ENCODE measurements around the gene LDHAL6A.

Gene LDHAL6A

GRCh38 chr11:18490736-18491485, 35.3 kb downstream of the LDHAL6A start:
- no peak for DNase-seq

GRCh38 chr11:18491924-18492323, 36.3 kb downstream of the LDHAL6A start:
- DNase-seq, result no peak

GRCh38 chr11:18492888-18493287, 37.2 kb downstream of the LDHAL6A start:
- DNase-seq, result no peak

- DNase-seq, result no peak
These were observed 37.7 kb downstream of the LDHAL6A start for GRCh38 chr11:18493310-18493709.

- DNase-seq, result no peak
These were observed 39.6 kb downstream of the LDHAL6A start for GRCh38 chr11:18495271-18495670.

- no peak for DNase-seq
These were observed 40.0 kb downstream of the LDHAL6A start for GRCh38 chr11:18495703-18496102.

GRCh38 chr11:18498039-18498438, 42.4 kb downstream of the LDHAL6A start:
- no peak for DNase-seq

GRCh38 chr11:18501629-18502028, 46.0 kb downstream of the LDHAL6A start:
- DNase-seq, result no peak

GRCh38 chr11:18502352-18502751, 46.7 kb downstream of the LDHAL6A start:
- no peak for DNase-seq

GRCh38 chr11:18521122-18521521, 65.5 kb downstream of the LDHAL6A start:
- no peak for DNase-seq

GRCh38 chr11:18522388-18522787, 66.7 kb downstream of the LDHAL6A start:
- no peak for DNase-seq

- DNase-seq, result no peak
These were observed 67.4 kb downstream of the LDHAL6A start for GRCh38 chr11:18523084-18523483.

GRCh38 chr11:18524248-18524647, 68.6 kb downstream of the LDHAL6A start:
- no peak for DNase-seq

- peak; percentile 20 for DNase-seq
These were observed 70.5 kb downstream of the LDHAL6A start for GRCh38 chr11:18526130-18526520.

- peak; percentile 51 for DNase-seq
These were observed 71.1 kb downstream of the LDHAL6A start, which contains the start of gene TSG101 for GRCh38 chr11:18526521-18527296. TSS of gene TSG101 (minus strand) at chr11:18526942. CDS start at chr11:18526816, 126 bp downstream.

GRCh38 chr11:18527512-18527911, 71.9 kb downstream of the LDHAL6A start:
- peak; percentile 2 for DNase-seq

Measured in GF-D8 (cell line).